Prostate gland (tissue), 2 donors: ENCODE results near the gene KLHL6. TPM values are rescaled to one million over a fixed set of nuclear protein-coding genes. Genes with fewer than 3 reads are reported as not detected.
"Not testable (repeated sequence)": the region's sequence is repeated elsewhere in the genome, so short reads cannot be mapped to it uniquely, and the experiment has no call there.

ENCODE experiments used
- DNase-seq: peaks from one replicate; pipeline ENCODE4 v3.0.0-alpha.2; 2019; ENCODE audit warnings: low spot score
- H3K27ac ChIP-seq, 2 donors: fragments of 200-600 bp; sonication (generic); 2 replicates each; pipeline ENCODE4 v1.5.1; 2017 to 2019
- H3K27me3 ChIP-seq: fragments of 200-600 bp; sonication (generic); replicated peaks from 2 replicates; pipeline ENCODE4 v1.5.1; 2019; ENCODE audit not compliant: insufficient read depth
- H3K36me3 ChIP-seq, 2 donors: fragments of 200-600 bp; sonication (generic); 1 replicate in 1 of 2; 2 replicates in 1 of 2; pipeline versions ENCODE4 v1.5.1 to v1.8.1; 2017 to 2019
- H3K4me1 ChIP-seq: fragments of 200-600 bp; sonication (generic); replicated peaks from 2 replicates; pipeline ENCODE4 v1.5.1; 2019
- H3K4me3 ChIP-seq, 2 donors: fragments of 200-600 bp; sonication (generic); 2 replicates each; pipeline ENCODE4 v1.5.1; 2017 to 2019
- H3K9me3 ChIP-seq: fragments of 200-600 bp; sonication (generic); 2 replicates; pipeline ENCODE4 v1.5.1; 2017
- CTCF ChIP-seq, 4 experiments: fragments of 200-600 bp in 2 of 4; fragments of 450-650 bp in 2 of 4; sonication (generic) in 2 of 4; IDR thresholded peaks; 1 replicate in 3 of 4; 2 replicates in 1 of 4; pipeline ENCODE4 v1.5.1; 2016 to 2019; ENCODE audit warnings: antibody characterized with exemption in 4 of 4, mild to moderate bottlenecking in 2 of 4, moderate library complexity in 2 of 4
- POLR2A ChIP-seq: fragments of 450-650 bp; IDR thresholded peaks from one replicate; pipeline ENCODE4 v1.6.1; 2016; ENCODE audit warnings: antibody characterized with exemption, mild to moderate bottlenecking
- POLR2AphosphoS5 ChIP-seq: sonication (generic); formaldehyde crosslinking; IDR thresholded peaks from one replicate; pipeline ENCODE4 v1.6.1; 2017; ENCODE audit warnings: antibody characterized with exemption
- WGBS: methylation state at CpG from one replicate; pipeline ENCODE4 v1.1.5; 2018; 5-methylcytosine and 5-hydroxymethylcytosine counted together
- intact Hi-C: fragments of 100-400 bp; cut with DNase I; formaldehyde crosslinking; loops from one replicate; pipeline ENCODE4 v1.14.2; 2022
- total RNA-seq, 2 donors: library from RNA; depleted of rRNA; stranded (reverse); fragments of >200 nt; gene quantifications; one replicate each; pipeline ENCODE4 v1.1.0, GENCODE V29; 2016

The KLHL6 gene
- total RNA-seq, 2 donors from 2014 or later, result 1.0 to 1.2 TPM

GRCh38 chr3:183514021-183514420, 41.5 kb downstream of the KLHL6 start:
- TF ChIP-seq CTCF (IDR thresholded peaks at IDR 0.05), result no peak
- no peak for TF ChIP-seq POLR2A
- TF ChIP-seq POLR2AphosphoS5, result no peak
- Histone ChIP-seq H3K27ac (no peak overlapping the region), H3K4me3 (no peak overlapping the region), H3K36me3 (no peaks in the 10 kb centered on the region), H3K9me3 (no peaks in the 10 kb centered on the region), H3K4me1 (no peaks in the 10 kb centered on the region), H3K27me3 (no peaks in the 10 kb centered on the region)
- intact Hi-C loops, result no loop called here
- WGBS, result 87% methylated on average over 6 of the region's 6 CpGs
- no peak for DNase-seq

- no peak overlapping the region for H3K27ac ChIP-seq
- H3K4me1 ChIP-seq, result no peaks in the 10 kb centered on the region
- TF ChIP-seq CTCF (IDR thresholded peaks at IDR 0.05), result no peak
- TF ChIP-seq POLR2AphosphoS5, result no peak
- no peak for TF ChIP-seq POLR2A
- H3K36me3 ChIP-seq, result no peaks in the 10 kb centered on the region
- no peak overlapping the region for H3K4me3 ChIP-seq
- no peaks in the 10 kb centered on the region for H3K9me3 ChIP-seq
- intact Hi-C loops, result no loop called here
- H3K27me3 ChIP-seq, result no peaks in the 10 kb centered on the region
- DNase-seq, result no peak
- WGBS, result 82% methylated on average over 6 of the region's 6 CpGs
Observed at GRCh38 chr3:183513046-183513706, 42.3 kb downstream of the KLHL6 start.

GRCh38 chr3:183511286-183512131, 44.0 kb downstream of the KLHL6 start:
- H3K9me3 ChIP-seq, H3K4me3 ChIP-seq, H3K27ac ChIP-seq, DNase-seq, H3K27me3 ChIP-seq, H3K4me1 ChIP-seq, H3K36me3 ChIP-seq, intact Hi-C loops: not testable (repeated sequence)
- 60% methylated on average over 14 of the region's 14 CpGs for WGBS

- H3K27me3 ChIP-seq, result no peaks in the 10 kb centered on the region
- intact Hi-C loops, result no loop called here
Observed at GRCh38 chr3:183508821-183509220, 46.7 kb downstream of the KLHL6 start.

GRCh38 chr3:183507551-183507950, 48.0 kb downstream of the KLHL6 start:
- Histone ChIP-seq H3K27me3 (no peaks in the 10 kb centered on the region), H3K9me3 (no peaks in the 10 kb centered on the region), H3K27ac (no peak overlapping the region), H3K36me3 (no peaks in the 10 kb centered on the region), H3K4me3 (no peak overlapping the region), H3K4me1 (no peaks in the 10 kb centered on the region)
- TF ChIP-seq POLR2AphosphoS5 (no peak), POLR2A (no peak), CTCF (IDR thresholded peaks at IDR 0.05) (no peak)
- no peak for DNase-seq
- WGBS, result 94% methylated on average over 11 of the region's 11 CpGs
- intact Hi-C loops, result no loop called here

More at GRCh38 chr3:183508821-183509220, 46.7 kb downstream of the KLHL6 start:
- Histone ChIP-seq H3K27ac (no peak overlapping the region), H3K4me3 (no peak overlapping the region), H3K9me3 (no peaks in the 10 kb centered on the region), H3K36me3 (no peaks in the 10 kb centered on the region), H3K4me1 (no peaks in the 10 kb centered on the region)
- TF ChIP-seq POLR2AphosphoS5 (no peak), CTCF (IDR thresholded peaks at IDR 0.05) (no peak), POLR2A (no peak)
- DNase-seq, result no peak
- 65% methylated on average over 2 of the region's 2 CpGs for WGBS
